Measurements from ENCODE around the gene OR1J4.

OR1J4 gene

GRCh38 chr9:122567901-122568300, 49.0 kb downstream of the OR1J4 start:
- in situ Hi-C loops (cut with MboI; ENCODE audit: low sequenced_read_pairs): no loop called here
